GM21360 (cell line): ENCODE data around the gene SMC2.

Source experiments
- ATAC-seq: cut with Tn5 transposase; IDR thresholded peaks from one replicate; pipeline ENCODE4 v1.9.1; 2021; ENCODE audit warnings: mild to moderate bottlenecking, moderate library complexity; ENCODE audit not compliant: unreplicated experiment

The SMC2 gene

DNA sequence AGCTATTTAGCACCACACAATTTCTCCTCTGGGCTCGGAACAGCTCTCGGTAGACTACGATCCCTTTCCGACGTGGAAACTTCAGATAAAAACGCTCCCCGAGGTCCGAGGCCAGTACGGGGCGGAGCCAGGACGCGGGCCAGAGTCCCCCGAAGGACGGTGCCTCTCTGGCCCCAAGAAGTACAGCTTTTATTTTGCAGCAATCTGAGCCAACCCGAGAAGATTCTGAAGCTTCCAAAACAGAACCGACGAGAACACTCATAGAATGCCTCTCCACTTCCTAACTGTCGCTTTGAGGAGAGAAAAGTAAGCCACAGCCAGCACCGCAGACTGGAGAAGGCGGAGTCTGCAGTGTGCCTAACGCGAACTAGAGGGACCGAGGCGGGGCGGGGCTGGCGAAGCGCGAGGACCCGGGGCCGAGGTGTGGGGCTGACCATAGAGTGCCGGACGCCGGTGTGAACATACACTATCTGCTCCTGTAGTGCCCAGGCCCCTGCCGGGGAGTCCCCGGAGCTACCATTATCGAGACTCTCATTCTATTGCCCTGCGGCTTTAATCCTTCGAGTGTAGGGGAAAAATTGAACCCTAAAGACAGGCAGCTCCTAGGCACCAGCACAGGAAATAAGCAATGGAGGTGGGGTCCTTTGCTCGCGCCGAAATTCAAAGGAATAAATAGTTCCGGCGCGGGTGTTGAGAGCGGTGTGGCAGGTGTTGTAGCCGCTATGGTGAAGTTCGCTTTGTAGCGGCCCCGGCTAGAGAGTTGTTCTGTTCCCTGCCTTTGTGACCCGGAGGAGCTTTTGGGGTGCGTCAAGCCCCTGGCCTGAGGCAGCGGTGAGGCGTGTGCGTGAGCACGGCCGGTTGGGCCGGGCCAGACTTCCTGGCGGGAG is at the start of gene SMC2:
Gene SMC2 (plus strand): TSS at position 663 of the 887 bp plus-strand sequence. CDS start 1,076 bp downstream, outside the sequence.
- ATAC-seq, result peak; percentile 84

DNA sequence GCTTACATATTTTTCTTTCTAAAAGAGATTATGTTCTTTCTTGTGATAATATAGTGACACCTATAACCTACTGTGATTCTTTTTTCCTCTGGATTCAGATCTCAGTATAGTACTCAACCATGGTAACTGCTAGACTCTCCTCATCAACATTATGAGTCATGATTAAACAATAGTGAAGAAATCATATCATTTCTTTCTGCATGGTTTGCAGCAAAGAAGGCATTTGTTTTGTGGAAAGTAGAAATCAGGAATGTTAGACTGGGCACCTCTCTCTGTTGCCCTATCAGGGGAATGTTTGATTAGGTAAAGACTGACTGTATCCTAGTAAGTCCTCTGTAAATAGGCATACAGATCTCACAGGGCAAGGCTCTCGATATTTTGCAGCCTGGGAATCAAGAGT is 25.6 kb upstream of the SMC2 start:
- no peak for ATAC-seq

DNA sequence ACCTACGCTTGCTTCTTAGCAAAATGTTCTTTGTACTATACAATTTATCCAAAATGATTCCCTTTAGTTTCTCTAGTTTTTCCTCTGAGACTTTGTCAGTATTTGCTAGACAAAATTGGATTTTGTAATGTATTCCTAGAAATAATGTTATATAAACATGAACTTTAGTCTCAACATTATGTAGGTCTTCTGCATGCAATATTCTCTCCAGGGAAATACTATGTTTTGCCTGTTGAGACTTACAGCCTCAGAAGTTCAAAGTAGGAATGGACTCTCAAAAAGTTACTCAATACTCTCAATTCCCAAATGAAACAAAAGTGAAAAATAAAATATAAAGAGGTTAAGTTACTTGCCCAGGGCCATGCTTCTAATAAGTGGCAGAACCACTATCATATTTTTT is 24.8 kb upstream of the SMC2 start:
- no peak for ATAC-seq

DNA sequence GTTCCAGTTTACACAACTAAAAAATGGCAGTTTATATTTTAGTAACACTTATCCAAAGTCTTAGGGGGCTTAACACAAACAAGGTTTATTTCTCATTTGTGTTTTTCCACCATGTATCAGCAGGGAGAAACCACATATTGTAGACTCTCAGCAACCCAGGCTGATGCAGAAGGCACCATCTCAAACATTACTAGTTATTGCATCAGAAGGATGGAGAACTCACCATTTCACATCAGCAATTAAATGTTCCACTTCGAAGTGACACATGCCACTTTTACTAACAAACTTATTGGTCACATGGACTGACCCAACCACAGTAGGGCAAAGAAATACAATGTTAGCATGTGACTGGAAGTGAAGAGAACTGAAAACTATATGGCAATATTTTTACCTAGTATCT is 22.5 kb upstream of the SMC2 start:
- ATAC-seq, result no peak

DNA sequence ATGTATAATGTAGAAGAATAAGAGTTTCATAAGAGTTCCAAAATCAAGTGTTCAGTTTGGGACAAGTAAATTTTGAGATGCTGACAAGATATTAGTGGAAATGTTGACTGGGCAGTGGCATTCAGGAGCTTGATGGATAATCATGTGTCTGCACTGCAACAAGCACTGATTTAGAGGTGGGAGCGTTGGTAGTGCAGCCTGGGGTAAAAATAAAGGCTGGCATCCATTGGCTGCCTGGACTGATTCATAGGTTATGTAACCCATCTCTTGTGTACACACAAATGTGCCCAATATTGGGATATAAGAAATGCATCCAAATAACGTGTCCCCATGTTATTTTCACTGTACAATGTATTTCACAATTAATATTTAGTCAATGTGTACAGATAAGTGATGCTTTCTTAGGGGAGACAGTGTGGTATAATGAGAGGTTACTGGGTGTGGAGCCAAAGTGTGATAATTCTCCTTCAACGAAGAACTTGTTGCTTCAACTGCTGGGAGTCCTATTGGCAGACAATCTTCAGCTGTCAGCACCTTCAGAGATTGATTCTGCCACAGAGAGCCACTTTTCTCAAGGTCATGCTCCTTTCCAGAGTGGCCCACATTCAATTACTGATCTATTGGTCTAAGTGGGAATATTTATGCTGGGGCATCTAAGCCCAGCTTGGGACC is 20.9 kb upstream of the SMC2 start:
- no peak for ATAC-seq

DNA sequence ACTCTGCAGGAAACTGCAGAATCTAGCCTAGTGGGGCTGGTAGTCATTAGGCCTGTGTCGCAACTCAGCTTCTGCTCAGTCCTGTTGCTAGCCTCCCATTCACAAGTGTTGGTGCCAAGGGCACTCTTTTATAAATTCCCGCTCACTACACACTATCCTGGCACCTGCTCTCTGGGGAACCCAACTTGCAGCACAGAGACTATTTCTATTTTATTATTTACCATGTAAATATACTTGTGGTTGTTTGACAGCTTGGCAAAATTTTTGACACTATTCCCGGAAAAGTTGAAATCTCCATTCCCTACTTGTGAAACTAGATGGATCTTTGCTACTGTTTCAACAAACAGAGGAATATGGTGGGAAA is 20.4 kb upstream of the SMC2 start:
- ATAC-seq, result no peak

DNA sequence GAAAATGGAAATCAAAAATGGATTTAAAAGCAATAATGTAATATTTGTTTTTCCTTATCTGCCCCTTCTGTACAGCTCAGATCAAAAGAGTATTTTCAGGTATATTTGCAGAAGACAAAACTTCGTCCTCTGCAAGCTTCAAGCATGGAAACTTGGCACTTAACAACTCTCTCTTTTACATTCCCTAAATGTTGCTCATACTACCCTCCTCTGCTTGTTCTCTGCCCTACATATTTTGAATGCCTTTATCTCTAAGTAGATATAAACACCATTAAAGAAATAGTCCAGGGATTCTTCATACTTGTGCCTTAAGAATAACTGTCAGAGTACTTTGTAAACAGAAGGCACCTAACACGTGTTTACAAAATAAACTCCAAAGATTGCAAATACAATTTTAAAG is 19.2 kb upstream of the SMC2 start:
- ATAC-seq, result no peak

DNA sequence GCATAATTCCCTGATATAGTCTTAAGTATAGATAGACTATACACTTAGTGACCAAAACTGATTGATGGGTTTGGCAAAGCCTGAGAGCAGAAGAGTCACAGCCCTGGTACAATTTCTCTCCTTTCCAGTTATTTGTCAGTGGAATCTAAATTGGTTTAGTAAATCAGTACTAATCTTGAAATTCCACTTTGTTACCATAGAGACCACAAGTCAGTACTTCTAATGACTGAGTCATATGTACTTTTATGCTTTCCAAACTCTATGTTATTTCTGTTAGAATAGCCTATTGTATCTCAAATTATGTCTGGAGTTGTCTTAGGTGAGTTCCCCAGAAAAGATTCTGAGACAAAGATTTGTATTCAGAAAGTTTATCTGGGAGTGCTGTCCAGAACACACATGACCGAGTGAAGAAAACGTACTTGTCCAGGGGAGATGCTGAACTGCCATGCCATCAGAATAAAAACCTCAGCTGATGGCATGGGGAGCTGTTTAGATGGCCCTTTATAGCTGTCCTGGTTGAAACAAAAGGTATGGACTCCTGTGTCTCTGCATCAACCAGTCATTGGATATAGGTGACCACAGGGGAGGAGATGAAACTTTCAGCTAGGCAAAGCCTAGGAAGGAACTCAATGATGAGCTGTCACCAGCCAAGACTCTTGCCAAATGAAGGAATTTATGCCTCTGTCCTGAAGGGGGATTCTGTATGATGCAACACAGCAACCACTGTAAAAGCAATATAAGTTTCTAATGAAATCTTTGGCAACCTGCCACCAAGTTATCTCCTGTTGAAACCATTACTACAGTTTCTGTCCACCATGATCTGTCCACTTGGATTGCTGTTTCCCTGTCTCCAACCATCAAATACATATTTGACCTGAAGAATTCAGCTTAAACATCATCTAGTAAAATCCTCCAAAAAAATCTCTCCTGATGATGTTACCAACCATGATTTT is 18.0 kb upstream of the SMC2 start:
- no peak for ATAC-seq

DNA sequence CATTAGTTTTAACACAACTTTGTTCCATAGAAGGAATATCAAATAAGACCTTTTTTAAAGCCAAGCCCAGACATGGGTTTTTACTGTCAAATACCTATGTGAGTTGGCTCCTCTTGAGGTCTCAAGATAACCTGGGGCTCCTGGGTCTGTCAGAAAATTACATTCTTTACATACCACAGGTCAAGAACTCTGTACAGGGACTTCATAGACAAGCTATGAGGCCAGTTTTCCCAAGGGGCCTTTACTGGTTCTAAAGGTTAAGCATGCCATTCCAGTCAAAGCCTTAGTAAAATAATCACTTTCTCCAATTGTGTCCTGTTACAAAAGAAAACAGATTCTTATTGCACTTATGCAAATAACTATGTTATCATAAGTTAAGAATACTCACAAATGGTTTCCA is 15.5 kb upstream of the SMC2 start:
- no peak for ATAC-seq

DNA sequence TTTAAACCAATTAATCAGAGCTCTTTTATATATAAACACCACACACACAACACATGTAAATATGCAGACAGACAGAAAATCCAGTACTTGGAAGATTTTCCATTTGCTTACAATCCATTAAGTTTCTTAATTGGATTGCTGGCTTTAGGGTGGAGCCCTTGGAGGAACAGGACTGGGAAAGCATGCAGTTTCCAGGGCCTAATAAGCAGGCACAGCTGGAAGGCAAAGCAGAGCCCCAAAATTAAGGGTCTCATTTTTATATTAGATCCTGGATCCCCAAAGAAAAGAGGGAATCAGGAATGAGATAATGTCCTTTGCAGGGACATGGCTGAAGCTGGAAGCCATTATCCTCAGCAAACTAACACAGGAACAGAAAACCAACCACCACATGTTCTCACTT is 13.1 kb upstream of the SMC2 start:
- ATAC-seq, result no peak

DNA sequence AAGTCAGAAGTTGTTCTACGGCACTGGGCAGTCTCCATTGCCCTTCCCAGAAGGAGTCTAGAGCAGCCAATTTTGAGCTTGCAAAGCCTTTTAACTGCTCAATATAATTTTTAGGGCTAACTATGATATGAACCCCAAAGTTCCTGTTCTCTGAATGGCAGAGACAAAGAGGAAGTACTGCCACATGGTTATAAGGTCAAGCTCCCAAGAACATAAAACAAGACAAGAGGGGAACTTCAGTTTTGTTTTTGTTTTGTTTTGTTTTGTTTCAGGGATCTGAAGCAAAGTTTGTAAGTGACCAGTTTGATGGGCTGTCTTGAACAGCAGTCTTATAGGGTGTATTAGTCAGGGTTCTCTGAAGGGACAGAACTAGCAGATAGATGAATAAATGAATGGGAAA is 11.9 kb upstream of the SMC2 start:
- no peak for ATAC-seq

DNA sequence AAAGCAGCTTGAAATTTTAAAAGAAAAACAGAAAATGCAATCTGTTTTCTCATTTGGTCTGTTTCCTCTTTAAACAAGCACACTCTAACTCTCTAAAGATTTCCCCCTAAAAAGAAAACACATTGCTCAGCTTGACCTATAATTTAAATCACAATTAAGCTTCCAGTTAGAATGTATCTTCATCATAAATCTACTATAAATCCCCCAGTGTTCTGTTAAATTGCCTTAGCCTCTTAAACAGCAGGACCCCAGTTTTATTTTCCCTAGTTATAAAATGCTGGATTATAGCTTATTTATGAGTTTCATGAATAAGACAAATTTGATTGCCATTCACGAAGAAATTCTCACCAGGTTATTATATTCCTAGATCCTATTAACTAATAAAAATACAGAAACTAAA is 8.6 kb upstream of the SMC2 start:
- no peak for ATAC-seq

DNA sequence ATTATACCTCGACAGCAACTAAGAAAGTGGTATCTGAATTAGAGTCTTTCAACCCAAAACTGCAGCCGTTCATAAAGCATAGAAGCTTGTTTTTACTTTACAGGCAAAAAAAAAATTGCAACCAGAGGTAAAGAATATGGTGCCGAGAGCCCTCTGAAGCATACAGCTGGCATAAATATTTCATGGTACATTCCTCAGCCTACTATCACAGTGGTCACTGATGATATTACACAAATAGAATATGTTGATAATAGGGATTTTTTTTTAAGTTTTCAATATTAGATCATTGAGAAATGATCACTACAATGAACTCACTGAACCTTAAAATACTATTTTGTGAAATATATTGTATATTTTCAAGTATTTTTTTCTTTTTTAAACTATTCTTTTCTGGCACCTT is 6.2 kb upstream of the SMC2 start:
- no peak for ATAC-seq

DNA sequence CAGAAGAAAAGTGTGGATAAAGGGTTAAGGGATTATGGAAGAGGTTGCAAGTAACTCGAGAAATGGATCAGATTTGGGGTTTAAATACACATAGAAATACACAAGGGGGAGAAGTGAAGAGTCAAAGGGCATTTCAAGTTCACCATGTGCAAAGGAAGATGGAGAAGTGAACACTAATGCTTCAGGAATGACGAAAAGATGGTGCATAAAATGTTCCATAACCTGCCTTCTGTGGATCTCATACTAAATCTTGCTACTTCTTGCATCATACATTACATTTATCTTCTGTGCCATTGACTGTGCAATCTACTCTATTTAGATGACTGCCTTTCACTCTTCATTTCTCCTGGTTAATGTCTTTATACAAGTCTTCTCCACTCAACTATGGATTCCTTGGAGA is 5.7 kb upstream of the SMC2 start:
- ATAC-seq, result no peak

DNA sequence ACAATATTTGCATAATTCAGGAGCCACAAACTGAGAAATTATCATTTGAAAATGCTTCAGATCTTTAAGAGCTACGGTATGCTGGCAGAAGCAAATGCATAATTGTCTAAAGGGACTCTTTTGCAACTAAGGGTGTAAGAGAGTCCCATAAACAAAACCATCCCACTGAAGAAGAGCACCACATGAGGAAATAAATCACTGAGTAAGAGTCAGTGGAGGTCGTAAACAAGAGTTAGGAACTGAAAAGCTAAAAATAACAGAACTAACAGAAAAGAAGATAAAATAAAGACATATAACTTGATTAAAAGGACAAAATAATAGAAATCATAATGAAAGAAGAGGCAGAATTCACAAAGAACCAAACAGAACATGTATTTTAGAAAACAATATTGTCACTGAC is 3.5 kb upstream of the SMC2 start:
- no peak for ATAC-seq

DNA sequence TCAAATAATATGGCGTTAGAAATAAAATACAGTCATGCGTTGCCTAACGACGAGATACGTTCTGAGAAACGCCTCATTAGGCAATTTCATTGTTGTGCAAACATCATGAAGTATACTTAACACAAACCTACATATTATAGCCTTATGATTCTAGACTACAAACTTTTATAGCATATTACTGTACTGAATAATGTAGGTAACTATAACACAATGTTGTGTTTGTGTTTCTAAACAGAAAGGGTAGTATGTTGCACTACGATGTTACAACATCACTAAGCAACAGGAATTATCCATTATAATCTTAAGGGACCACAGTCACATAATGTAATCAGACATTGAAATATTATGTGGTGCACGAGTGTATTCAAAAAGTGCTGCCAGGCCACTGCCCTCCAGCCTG is 3.0 kb upstream of the SMC2 start:
- ATAC-seq, result no peak

DNA sequence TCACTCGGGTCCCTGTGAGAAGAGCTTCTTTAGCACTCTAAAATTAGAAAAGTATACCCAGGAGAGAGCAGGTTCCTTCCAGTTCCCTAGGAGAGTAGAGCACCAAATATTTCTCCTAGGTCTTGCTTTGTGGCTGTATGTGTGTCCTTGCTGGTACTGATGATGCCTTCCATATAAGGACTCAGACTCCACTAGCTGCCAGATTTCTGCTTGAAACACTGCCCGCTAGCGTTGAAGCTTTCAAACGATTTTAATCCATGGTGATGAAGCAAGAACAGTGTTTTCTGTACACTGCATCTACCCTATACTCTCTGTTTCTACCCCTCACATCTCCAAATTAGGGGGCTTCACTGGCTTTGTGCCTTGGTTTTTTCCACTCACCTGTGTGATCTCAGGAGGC is 2.4 kb upstream of the SMC2 start:
- ATAC-seq, result peak; percentile 24

DNA sequence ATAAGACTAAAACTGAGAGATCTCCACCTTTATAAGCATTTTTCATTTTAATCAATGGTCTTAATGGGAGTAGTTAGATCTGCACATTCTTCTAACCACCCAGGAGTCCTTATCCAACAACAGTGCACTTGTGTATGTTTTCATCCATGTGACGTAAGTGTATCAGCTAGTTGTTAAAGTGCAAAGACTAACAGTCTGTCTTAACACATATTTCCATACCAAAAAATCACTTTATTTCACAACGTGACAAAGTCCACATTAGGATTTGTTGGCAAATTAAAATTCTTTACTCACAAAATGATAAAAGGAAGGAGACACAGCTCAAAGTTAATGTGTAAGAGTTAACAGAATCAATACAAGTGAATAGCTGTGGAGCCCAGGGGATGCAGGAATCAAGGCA is 1.9 kb upstream of the SMC2 start:
- ATAC-seq, result no peak

DNA sequence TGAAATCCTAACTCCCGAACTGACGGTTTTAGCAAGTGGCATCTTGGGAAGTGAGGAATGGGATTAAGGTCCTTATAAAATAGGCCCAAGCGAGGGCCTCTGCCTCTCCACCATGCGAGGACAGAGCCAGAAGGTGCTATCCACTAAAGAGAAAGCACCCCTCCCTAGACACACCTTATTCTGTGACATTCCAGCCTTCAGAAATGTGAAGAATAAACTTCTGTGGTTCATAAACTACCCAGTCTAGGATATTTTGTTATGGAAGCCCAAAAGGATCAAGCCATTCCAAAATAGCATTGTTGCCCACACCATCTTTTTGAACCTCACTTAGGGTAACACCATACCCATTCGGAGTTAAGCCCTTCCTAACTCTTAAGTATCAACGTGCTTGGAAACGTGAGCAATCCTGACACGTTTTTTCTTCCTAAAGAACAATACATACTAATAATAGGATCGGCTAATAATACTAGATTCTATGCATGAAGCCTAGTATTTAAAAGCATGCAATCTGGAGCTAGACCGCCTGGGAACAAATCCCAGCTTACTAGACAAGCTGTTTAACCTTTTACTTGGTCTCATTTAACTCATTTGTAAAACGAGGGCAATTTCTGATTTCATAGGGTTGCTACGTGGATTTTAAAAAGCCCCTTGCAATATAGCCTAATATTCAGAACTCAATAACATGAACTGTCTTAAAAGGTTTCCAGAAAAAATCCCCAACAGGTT is 1.1 kb upstream of the SMC2 start:
- no peak for ATAC-seq

DNA sequence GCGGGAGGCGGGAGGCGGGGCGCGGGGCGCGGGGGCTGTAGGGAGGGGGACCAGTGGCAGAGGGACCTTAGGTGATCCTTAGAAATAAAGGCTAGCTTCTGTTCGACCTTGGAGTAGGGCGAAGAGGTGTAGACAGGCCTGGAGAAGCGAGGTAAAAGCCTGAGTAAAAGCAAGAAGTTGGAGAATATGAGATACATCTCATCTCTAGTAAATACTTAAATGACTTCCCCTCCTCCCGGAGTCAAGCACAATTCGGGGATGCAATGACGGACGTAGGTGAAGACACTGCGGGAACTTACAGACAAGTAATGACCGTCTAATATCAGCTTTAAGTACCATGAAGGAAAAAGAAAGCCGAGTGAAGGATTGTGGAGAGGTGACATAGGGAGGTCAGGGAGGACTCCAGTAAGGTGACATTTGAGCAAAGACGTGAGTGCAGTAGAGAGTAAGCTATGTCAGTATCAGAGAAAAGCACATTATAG is 466 bp downstream of the SMC2 start:
- peak; percentile 1 for ATAC-seq

DNA sequence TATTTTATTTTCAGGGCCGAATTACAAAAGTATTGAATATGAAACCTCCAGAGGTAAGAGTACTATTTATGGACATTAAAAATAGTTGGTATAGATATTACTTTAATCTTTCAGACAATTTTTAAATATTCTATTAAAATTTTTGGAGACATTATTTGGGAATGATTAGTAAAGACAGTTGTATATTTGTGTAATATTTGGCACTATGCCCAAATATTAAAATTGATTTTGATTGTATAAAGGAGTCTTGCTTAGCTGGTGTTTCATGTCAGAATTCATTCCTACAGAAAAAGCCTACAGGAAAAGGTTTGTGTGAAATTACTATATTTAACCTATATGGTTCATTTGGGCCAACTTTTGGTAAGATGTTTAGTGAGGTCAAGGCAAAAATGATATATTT is 5.5 kb downstream of the SMC2 start:
- no peak for ATAC-seq
